Measurements from ENCODE around the gene CCDC60.

- no peak for TF ChIP-seq POLR2A (IDR thresholded peaks at IDR 0.05)
- TF ChIP-seq POLR2AphosphoS5 (IDR thresholded peaks at IDR 0.05): no peak
- TF ChIP-seq CTCF (IDR thresholded peaks at IDR 0.05): no peak
Measured at GRCh38 chr12:119373666-119374065, 39.1 kb downstream of the CCDC60 start.

Data from prostate gland (tissue), 2 donors.